Fibroblast of the conjunctiva (primary cell): ENCODE results near the gene SYCE3.

ENCODE experiments used
- DNase-seq: peaks from one replicate; pipeline ENCODE4 v3.0.0-alpha.2; 2010; ENCODE audit warnings: low read depth

The SYCE3 gene

GRCh38 chr22:50531546-50531961 is 31.2 kb downstream of the SYCE3 start:
- DNase-seq = no peak

DNA sequence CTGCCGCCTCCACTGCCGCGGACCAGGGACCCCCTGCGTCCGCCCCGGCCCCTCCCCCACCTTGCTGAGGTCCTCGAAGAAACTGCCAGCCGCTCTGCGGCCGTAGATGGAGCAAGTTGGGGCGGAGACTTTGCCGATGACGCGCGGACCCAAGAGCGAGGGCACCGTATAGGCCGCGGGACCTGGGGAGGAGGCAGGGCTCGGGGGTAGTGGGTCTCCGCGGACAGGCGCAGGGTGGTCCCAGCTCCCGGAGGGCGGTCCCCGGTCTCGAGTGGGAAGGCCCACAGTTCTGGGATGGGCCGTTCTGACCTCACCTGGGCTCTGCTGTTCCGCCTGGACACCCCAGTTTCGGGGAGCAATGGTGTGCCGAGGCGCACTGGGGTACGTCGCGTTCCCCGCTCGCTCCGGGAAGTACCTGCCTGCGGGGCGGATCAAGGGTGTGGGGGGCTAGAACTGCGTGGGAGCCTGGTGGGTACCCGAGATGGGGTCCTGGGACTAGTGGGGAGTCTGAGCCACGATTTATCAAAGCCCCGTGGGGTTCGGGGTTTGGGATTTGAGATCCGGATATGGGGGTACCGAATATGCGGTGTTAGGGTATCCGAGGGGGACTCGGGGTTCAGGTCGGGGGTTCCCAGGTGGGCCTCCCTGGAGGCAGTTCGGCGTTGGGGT is 31.7 kb downstream of the SYCE3 start:
- DNase-seq = peak; percentile 61

DNA sequence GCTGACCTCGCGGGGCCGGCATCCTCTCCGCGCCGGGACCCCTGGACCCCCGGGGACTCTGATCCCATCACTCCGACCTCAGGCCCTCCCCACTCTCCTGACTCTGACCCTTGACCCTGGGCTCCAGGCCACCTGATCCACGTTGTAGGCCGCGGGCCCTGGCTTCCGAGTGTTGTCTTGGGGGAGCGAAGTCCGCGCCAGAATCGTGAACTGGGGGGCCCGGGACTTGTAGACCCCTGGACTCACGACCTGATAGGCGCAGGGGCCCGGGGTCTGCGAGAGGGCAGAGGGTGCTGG is 32.2 kb downstream of the SYCE3 start:
- DNase-seq = no peak

DNA sequence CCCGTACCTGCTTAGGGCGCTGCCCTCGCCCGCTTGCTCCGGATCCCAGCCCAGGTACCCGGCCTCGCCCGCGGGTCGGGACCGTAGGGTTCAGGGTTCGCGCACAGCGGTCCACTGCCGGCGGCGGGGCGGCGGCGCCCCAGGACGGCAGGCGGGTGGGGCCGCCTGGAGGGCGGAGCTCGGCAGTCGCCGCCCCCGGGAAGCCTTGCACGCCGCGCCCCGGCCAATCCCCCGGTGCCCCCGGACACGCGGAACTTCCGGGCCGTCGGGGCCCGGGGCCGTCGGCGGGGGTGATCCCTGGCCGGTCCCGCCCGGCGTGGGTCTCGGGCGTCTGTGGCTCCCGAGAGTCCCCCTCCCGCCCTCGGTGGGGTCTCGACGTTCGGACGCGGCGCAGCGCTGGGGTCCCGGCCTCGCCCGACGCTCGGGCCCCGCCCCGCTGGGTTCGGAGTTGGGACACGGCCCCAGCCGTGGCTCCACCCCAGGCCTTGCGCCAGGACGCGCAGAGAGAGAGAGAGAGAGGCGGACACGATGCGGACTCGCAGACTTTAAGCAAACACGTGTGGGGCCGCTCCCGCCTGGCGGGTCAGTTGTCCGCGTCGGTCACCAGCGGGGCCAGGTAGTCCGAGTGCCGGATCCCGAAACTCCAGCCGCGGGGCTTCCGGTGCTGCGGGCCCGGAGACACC is 32.7 kb downstream of the SYCE3 start, which contains the start of gene TYMP:
TSS of gene TYMP (minus strand) at position 116 of the 683 bp plus-strand sequence. CDS start 303 bp downstream, outside the sequence.
- DNase-seq = peak; percentile 48

GRCh38 chr22:50529416-50529896 is 33.3 kb downstream of the SYCE3 start:
- no peak for DNase-seq

GRCh38 chr22:50528682-50529415 is 33.9 kb downstream of the SYCE3 start:
- no peak for DNase-seq

DNA sequence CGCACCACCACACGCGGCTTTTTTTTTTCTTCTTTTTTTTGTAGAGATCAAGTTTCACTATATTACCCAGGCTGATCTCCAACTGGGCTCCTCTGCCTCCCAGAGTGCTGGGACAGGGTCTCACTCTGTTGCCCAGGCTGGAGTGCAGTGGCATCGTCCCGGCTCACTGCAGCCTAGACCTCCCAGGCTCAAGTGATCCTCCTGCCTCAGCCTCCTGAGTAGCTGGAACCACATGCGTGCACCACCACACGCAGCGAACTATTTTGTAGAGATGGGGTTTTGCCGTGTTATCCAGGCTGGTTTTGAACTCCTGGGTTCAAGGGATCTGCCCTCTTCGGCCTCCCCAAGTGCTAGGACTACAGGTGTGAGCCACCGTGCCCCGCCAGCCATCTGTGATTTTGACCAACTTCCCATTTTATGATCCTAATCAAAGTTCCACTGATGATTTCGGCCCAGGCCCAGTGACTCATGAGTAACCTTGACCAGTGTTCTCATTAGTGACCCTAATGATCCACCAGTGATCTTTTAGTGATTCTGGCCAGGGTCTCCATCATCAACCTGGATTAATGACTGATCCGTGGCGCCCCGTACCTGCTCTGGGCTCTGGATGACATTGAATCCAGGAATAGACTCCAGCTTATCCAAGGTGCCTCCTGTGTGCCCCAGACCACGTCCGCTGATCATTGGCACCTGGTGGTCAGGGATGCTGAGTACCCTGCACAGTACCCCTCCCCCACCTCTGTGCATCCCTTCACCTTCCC is 34.6 kb downstream of the SYCE3 start:
- DNase-seq = no peak

DNA sequence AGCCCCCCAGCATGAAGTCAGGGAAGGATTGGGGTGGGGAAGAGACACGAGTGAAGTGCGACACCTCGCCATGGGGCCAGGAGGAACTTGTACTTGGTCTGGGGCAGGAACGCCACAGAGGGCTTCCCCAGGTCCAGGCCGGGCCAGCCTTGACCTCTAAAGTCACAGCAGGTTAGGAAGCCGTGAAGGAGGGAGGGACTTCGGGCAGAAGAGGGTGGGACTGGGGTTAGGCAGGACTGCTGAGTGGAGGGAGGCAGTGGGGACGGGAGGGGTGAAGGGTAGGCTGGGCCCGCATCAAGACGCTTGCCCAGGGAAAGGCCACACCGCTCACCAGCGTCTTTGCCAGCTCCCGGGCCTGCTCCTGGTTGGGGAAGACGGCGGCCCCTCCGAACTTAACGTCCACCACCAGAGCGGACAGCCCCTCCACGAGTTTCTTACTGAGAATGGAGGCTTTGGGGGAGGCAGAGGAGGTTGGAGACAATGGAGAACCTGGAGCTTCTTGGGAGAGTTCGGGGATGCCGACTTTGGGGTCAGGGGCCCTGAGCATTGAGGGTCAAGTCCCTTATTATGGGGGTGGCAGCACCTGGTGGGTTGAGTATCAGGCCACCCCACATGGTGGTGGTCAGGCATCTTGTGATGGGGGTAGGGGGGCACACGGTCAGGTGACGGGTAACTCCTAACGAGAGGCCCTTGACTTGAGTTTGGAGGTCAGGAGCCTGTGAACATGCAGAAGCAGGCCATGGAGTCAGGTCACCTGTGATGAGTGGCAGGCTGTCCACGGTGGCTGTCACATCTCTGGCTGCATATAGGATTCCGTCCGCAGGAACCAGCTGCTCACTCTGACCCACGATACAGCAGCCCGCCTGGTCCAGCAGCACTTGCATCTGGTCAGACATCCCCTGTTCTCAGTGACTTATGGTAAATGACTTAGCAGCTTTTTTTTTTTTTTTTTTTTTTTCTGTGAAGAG is 35.6 kb downstream of the SYCE3 start:
- peak; percentile 44 for DNase-seq

GRCh38 chr22:50526108-50526833 is 36.4 kb downstream of the SYCE3 start:
- DNase-seq = peak; percentile 57

DNA sequence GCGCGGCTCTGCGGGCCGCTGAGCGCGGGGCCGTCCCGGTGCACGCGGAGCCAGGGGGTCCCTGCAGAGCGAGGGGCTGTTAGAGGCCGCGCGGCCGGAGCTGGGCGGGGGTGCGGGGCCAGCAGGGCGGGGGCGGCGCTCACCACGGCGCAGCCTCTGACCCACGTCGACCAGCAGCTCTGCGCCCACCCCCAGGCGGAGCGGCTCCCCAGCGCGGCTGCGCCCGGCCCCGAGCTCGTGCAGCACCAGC is 36.9 kb downstream of the SYCE3 start:
- DNase-seq = no peak

DNA sequence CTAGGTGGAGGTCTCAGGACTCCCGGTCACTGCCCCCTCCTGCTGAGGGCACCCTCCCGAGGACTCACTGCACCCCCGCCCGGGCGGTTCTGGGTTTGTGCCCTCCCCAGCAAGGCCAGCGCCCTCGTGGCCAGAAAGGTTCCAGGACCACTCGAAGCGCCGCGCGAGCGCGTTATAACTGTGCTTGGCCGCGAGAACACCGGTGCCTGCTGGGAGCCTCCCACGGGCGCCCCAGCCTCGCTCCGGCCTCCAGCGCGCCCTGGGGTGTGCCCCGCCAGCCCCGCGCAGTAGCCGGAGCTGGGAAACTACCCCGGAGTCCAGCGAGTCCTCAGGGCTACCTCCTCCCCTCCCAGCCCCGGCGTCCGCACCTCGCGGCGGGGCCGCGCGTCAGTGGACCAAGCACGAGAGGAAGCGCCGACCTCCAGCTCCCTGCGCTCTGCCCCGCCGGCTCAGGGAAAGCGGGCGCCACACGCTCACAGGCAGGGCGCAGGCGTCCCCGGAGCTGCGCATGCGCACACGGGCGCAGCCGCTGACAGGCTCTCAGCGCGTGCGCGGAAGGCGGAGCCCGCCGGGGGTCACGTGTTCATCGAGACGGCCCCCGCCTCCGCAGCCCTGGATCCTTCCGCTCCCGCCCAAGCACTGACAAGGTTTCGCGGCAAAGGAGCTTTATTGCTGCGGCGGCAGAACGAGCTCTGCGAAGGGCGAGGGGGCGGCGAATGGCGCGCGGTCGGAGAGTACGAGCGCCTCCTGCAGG is 37.4 kb downstream of the SYCE3 start, which contains the start of gene SCO2:
TSS of gene SCO2 (minus strand) at position 495 of the 754 bp plus-strand sequence. CDS start 1,187 bp downstream, outside the sequence.
- DNase-seq = peak; percentile 95

DNA sequence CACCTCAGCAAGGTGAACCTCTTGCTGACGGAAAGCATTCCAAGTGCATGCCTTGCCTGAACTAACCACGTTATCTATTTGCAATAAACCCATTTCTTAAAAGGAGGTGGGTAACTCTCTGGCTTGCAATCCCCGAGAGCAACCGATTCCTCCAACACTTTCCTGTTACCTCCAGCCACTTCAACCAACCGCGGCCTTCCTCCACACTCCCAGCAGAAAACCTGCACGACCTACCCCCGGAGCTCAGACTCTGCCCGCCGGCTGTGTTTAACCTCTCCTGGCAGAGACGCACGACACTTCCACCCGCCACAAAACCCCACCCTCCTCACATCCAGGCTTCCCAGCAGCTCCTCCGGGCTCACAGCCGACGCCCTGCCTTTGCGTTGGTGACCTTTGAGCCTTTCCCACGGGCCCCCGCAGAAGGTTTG is 38.0 kb downstream of the SYCE3 start:
- DNase-seq = no peak

DNA sequence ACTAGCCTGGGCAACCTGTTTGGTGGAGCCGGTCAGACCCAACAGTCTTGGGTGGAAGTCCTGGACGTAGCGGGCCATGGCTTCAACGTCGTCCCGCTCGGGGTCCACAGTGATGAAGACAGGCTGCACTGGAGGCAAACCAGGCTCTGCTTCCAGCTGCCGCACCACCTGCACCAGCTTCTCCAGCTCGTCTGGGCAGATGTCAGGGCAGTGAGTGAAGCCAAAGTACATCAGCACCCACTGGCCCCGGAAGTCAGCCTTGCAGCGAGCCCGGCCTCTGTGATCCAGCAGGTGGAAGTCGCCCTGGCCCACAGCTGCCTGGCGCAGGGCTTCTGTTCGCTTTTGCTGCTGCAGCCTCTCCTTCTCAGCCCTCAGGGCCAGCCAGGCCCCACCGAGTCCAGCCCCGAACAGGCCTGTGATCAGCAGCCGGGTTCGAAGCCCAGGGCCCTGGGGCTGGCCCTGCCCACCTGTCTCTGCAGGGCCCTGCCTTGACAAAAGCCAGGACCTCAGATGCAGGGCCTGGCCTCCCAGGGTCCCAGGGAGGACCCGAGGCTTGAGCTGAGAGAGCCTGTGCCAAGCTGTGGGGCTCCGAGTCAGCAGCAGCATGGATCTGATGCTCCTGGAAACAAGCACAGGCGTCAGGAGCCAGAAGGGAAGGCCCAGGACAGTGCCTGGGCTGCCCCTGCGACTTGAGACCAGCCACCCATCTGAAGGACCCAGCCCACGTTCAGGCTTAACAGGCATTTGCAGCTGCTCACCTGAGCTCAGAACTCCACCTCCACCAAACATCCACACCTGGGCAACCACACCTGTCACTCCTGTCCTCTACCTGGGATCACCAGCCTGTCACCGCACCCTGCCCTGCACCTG is 38.7 kb downstream of the SYCE3 start:
- no peak for DNase-seq

DNA sequence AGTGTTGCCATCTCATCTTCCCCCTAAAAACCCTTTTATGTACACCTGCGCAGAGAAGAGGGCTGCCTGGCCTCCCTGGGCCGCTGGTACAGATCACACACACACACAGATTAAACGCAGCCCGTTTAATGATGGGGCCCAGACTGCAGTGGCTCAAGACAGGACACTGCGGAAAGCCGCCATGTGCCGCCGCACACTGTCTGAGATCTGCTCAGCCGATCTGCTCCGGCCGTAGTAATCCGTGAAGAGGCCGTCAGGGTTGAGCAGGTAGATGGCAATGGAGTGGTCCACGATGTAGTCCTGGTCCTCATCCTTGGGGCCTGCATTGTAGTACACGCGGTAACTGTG is 39.3 kb downstream of the SYCE3 start:
- DNase-seq = no peak

GRCh38 chr22:50522806-50523438 is 39.8 kb downstream of the SYCE3 start:
- no peak for DNase-seq

DNA sequence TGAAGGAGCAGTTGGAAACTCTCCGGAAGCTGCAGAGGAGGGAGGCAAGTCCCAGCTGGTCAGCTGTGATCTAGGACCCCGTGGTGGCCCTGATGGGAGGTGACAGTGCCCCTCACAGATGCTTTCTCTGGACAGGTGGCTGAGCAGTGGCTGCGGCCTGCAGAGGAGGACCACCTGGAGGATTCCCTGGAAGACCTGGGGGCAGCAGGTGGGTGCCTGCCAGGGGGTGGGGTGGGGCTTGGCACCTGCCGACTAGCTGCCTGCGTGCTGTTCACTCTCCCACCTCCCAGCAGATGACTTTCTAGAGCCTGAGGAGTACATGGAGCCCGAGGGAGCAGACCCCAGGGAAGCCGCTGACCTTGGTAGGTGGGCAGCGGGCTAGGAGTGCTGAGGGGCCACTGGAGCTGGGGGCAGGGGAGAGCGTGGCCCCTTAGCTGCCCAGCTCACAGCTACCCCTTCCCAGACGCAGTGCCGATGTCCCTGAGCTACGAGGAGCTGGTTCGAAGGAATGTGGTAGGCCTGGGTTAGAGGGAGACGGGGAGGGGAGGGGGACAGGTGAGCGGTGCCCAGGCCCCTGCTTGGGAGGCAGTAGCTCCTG is 40.4 kb downstream of the SYCE3 start:
- DNase-seq = no peak

DNA sequence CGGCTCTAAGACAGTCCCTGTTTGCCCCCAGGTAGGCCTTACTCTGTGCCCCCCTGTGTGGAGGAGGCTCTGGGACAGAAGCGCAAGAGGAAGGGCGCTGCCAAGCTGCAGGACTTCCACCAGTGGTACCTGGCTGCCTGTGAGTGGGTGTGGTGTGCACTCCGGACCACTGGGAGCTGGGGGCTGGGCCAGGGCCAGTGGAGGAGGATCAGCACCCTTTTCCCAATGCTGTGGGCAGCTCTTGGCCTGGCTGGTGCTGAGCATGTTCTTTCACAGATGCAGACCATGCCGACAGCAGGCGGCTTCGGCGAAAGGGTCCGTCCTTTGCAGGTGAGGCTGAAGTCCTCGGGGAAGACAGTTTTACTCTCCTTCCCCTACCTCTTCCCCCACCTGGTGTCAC is 41.0 kb downstream of the SYCE3 start:
- no peak for DNase-seq
